PFSK-1 (cell line): ENCODE measurements around the gene DPYSL3.

Source experiments
- FOXP2 ChIP-seq: optimal IDR thresholded peaks from 2 replicates; pipeline ENCODE3; 2011; ENCODE audit warnings: borderline replicate concordance, control low read depth, inconsistent platforms; ENCODE audit not compliant: insufficient read depth; ENCODE audit errors: extremely low read length, extremely low read depth
- POLR2AphosphoS5 ChIP-seq: IDR thresholded peaks from 2 replicates; pipeline ENCODE4 v1.6.1; 2012; ENCODE audit warnings: low read depth, mild to moderate bottlenecking, control low read depth, low read length, moderate library complexity
- REST ChIP-seq, 2 experiments: IDR thresholded peaks; 2 replicates each; pipeline versions ENCODE4 v1.6.1 to v1.8.0; 2011 to 2012; ENCODE audit warnings: low read depth in 2 of 2, low read length in 2 of 2, control low read depth in 1 of 2, inconsistent platforms in 1 of 2, mild to moderate bottlenecking in 1 of 2, moderate library complexity in 1 of 2; ENCODE audit not compliant: insufficient read depth in 1 of 2
- SIN3A ChIP-seq: IDR thresholded peaks from 2 replicates; pipeline ENCODE4 v1.6.1; 2012; ENCODE audit warnings: mild to moderate bottlenecking, low read length, moderate library complexity, borderline replicate concordance; ENCODE audit not compliant: insufficient read depth
- TAF1 ChIP-seq: IDR thresholded peaks from 2 replicates; pipeline ENCODE4 v1.6.1; 2012; ENCODE audit warnings: low read length, control low read depth, borderline replicate concordance; ENCODE audit not compliant: insufficient read depth

- TF ChIP-seq POLR2AphosphoS5 (no peak; the same call in 1 of the 2 replicates), TAF1 (no peak), SIN3A (no peak), REST (IDR thresholded peaks at IDR 0.05; ENCODE audit: insufficient read depth in 1 of 2, low read depth in 2 of 2, low read length in 2 of 2) (no peak), FOXP2 (no peak)
These were observed 37.0 kb downstream of the DPYSL3 start for GRCh38 chr5:147472664-147473475.
